Caco-2 (cell line): ENCODE results near the gene NAGS. TPM values are rescaled to one million over a fixed set of nuclear protein-coding genes. Genes with fewer than 3 reads are reported as not detected.

ENCODE experiments used
- BruUV-seq: library from RNA; stranded (reverse); fragments of 400-500 nt; replicated peaks from 2 replicates; lab custom pipeline; 2021; lab: Mats Ljungman, UMichigan
- CTCF ChIA-PET: fragments of 300-600 bp; sonication (Branson Sonifier 250); formaldehyde crosslinking; loops from one replicate; lab custom pipeline; 2022; ENCODE audit warnings: antibody characterized with exemption; lab: Charles Lee
- POLR2A ChIA-PET: fragments of 300-600 bp; sonication (Branson Sonifier 250); formaldehyde crosslinking; loops from one replicate; lab custom pipeline; 2022; ENCODE audit warnings: antibody characterized with exemption; lab: Charles Lee
- DNase-seq, 2 experiments: peaks; one replicate each; pipeline versions ENCODE4 v3.0.0 to v3.0.0-alpha.2; 2020 to 2022
- H3K27me3 ChIP-seq: replicated peaks from 2 replicates; pipeline ENCODE4 v1.6.0; 2011; ENCODE audit warnings: low read length; ENCODE audit not compliant: control insufficient read depth, insufficient read depth
- H3K36me3 ChIP-seq: 2 replicates; pipeline ENCODE4 v1.5.1; 2011; ENCODE audit warnings: low read length; ENCODE audit not compliant: control insufficient read depth, insufficient read depth
- H3K4me1 ChIP-seq: fragments of 250-450 bp; sonication (Bioruptor Pico); 2 replicates; pipeline ENCODE4 v1.5.1; 2020; ENCODE audit warnings: mild to moderate bottlenecking
- H3K4me3 ChIP-seq: 2 replicates; pipeline ENCODE4 v1.5.1; 2011; ENCODE audit warnings: low read depth, mild to moderate bottlenecking, control low read depth, low read length
- H3K9me3 ChIP-seq: fragments of 250-450 bp; sonication (Bioruptor Pico); 2 replicates; pipeline ENCODE4 v1.5.1; 2020; ENCODE audit warnings: mild to moderate bottlenecking, moderate library complexity
- H3K27ac Mint-ChIP-seq: one replicate; pipeline ENCODE4 v1.8.0; 2022; ENCODE audit warnings: mixed read lengths; ENCODE audit not compliant: unreplicated experiment
- H3K27me3 Mint-ChIP-seq: one replicate; pipeline ENCODE4 v1.8.0; 2022; ENCODE audit warnings: mixed read lengths; ENCODE audit not compliant: insufficient read depth, unreplicated experiment
- H3K36me3 Mint-ChIP-seq: one replicate; pipeline ENCODE4 v1.8.0; 2022; ENCODE audit warnings: mild to moderate bottlenecking, mixed read lengths; ENCODE audit not compliant: insufficient read depth, unreplicated experiment
- H3K4me1 Mint-ChIP-seq: one replicate; pipeline ENCODE4 v1.8.0; 2022; ENCODE audit warnings: low read depth, mixed read lengths; ENCODE audit not compliant: unreplicated experiment
- H3K4me3 Mint-ChIP-seq: one replicate; pipeline ENCODE4 v1.8.0; 2022; ENCODE audit warnings: mild to moderate bottlenecking, moderate library complexity, mixed read lengths; ENCODE audit not compliant: unreplicated experiment
- H3K9me3 Mint-ChIP-seq: one replicate; pipeline ENCODE4 v1.8.0; 2022; ENCODE audit warnings: mixed read lengths; ENCODE audit not compliant: unreplicated experiment
- intact Hi-C: fragments of 100-400 bp; cut with micrococcal nuclease; formaldehyde crosslinking; loops from one replicate; pipeline ENCODE4 v1.10.0; 2022; ENCODE audit not compliant: unreplicated experiment
- total RNA-seq: library from RNA; stranded (reverse); gene quantifications from 2 replicates; pipeline ENCODE4 v1.2.3, GENCODE V29; 2022
- TF ChIP-seq, protein P1 (sequence below), 2 experiments: fragments of 200-600 bp in 1 of 2; IDR thresholded peaks; 1 replicate in 1 of 2; 2 replicates in 1 of 2; pipeline versions ENCODE4 v1.5.1 to v1.8.0; 2011 to 2022; ENCODE audit warnings: antibody characterized with exemption in 1 of 2, control low read depth in 1 of 2, inconsistent platforms in 1 of 2, low read depth in 1 of 2, low read length in 1 of 2, mild to moderate bottlenecking in 1 of 2, moderate library complexity in 1 of 2; ENCODE audit not compliant: insufficient read depth in 1 of 2, severe bottlenecking in 1 of 2, unreplicated experiment in 1 of 2

NAGS gene
- total RNA-seq, 1 experiment from 2014 or later: 0.50 TPM

DNA sequence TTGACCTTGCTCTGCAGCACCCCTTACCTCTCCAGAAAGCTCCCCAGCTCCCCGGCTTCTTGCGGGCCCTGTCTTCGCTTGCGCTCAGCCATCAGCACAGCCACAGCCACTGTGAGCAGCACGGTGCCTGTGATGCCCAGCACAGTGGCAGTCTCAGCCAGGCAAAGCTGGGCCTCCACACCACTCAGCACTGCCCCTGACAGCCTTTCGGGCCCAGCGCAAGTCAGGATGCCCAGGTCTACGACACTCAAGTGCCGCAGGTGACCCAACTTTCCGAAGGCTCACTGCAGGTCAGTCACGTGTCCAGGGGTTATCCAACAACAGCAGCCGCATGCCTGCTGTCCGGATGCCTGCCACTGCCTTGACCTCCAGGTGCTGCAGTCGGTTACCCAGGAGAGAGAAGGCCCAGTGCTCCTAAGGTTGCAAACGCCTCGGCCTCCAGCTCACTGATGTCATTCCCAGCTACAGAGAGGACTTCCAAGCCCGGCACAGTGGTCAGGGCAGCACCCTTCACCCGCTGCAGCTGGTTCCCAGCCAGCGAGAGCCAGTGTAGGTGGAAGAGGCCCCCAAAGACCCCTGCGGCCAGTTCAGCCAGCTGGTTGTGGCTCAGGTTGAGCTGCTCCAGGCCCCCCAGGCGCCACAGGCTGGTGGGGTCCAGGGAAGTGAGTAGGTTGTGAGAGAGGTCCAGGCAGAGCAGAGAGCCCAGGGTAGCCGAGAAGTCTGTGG is 19.3 kb downstream of the NAGS start:
- Histone ChIP-seq H3K27me3 (no peaks in the 10 kb centered on the region), H3K4me1 (no peaks in the 10 kb centered on the region), H3K9me3 (no peaks in the 10 kb centered on the region), H3K4me3 (no peak overlapping the region), H3K36me3 (0 out of 2 replicates have a peak, but pooled peaks cover 2% of the 10 kb centered on the region)
- Mint-ChIP-seq H3K4me1 (no peaks in the 10 kb centered on the region), H3K27ac (no peak overlapping the region), H3K4me3 (no peak overlapping the region), H3K9me3 (no peaks in the 10 kb centered on the region), H3K36me3 (peaks cover 4% of the 10 kb centered on the region), H3K27me3 (no peaks in the 10 kb centered on the region)
- intact Hi-C loops: no loop called here
- TF ChIP-seq, protein P1, sequence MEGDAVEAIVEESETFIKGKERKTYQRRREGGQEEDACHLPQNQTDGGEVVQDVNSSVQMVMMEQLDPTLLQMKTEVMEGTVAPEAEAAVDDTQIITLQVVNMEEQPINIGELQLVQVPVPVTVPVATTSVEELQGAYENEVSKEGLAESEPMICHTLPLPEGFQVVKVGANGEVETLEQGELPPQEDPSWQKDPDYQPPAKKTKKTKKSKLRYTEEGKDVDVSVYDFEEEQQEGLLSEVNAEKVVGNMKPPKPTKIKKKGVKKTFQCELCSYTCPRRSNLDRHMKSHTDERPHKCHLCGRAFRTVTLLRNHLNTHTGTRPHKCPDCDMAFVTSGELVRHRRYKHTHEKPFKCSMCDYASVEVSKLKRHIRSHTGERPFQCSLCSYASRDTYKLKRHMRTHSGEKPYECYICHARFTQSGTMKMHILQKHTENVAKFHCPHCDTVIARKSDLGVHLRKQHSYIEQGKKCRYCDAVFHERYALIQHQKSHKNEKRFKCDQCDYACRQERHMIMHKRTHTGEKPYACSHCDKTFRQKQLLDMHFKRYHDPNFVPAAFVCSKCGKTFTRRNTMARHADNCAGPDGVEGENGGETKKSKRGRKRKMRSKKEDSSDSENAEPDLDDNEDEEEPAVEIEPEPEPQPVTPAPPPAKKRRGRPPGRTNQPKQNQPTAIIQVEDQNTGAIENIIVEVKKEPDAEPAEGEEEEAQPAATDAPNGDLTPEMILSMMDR (IDR thresholded peaks at IDR 0.05; ENCODE audit: insufficient read depth in 1 of 2, low read depth in 1 of 2, low read length in 1 of 2, severe bottlenecking in 1 of 2, unreplicated experiment in 1 of 2): no peak
- no TSS peak for BruUV-seq
- ChIA-PET POLR2A (no interaction called here), CTCF (no interaction called here)
- no peak for DNase-seq

DNA sequence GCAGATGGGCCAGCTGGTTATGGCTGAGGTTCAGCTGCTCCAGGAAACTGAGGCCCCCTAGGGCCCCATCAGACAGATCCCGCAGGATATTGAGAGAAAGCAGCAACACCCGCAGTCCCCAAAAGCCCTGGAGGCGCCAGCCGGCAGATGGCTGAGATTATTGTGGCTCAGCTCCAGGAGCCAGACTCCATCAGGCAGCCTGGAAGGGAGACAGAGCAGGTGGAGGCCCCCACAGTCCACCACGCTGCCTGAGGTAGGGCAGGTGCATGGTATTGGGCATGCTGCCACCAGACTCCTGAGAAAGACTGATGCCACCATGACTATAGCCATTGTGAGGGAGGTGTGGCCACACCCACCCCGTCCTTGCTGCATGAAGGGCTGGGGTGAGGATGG is 19.8 kb downstream of the NAGS start:
- H3K9me3 ChIP-seq: no peaks in the 10 kb centered on the region
- H3K27me3 ChIP-seq: no peaks in the 10 kb centered on the region
- TF ChIP-seq, protein P1 (IDR thresholded peaks at IDR 0.05; ENCODE audit: insufficient read depth in 1 of 2, low read depth in 1 of 2, low read length in 1 of 2, severe bottlenecking in 1 of 2, unreplicated experiment in 1 of 2): no peak
- Mint-ChIP-seq H3K9me3 (no peaks in the 10 kb centered on the region), H3K36me3 (peaks cover 9% of the 10 kb centered on the region), H3K4me1 (no peaks in the 10 kb centered on the region), H3K27ac (no peak overlapping the region), H3K27me3 (no peaks in the 10 kb centered on the region), H3K4me3 (no peak overlapping the region)
- ChIA-PET CTCF (no interaction called here), POLR2A (no interaction called here)
- H3K36me3 ChIP-seq: 0 out of 2 replicates have a peak, but pooled peaks cover 2% of the 10 kb centered on the region
- no peak overlapping the region for H3K4me3 ChIP-seq
- BruUV-seq: no TSS peak
- DNase-seq: no peak
- intact Hi-C loops: no loop called here
- no peaks in the 10 kb centered on the region for H3K4me1 ChIP-seq

DNA sequence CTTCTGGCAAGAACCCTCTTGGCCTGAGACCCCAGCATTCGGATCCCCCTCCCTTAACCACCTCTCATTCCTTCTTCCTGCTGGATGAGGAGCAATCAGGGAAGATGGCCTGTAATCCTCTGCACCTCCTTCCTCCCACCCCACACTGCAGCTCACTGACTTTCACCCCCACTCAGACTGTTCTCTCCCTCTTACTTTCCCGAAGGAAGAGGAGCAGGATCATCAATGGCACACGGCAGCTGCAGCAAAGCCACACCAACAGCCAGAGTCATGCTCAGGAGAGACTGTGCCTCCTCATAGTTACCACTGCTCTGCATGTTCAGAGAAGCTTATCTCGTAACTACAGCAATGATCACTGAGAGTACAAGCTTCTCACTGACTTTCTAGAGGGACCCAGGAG is 20.4 kb downstream of the NAGS start:
- ChIA-PET POLR2A (no interaction called here), CTCF (no interaction called here)
- Histone ChIP-seq H3K36me3 (0 out of 2 replicates have a peak, but pooled peaks cover 2% of the 10 kb centered on the region), H3K4me1 (no peaks in the 10 kb centered on the region), H3K4me3 (no peak overlapping the region), H3K27me3 (no peaks in the 10 kb centered on the region), H3K9me3 (no peaks in the 10 kb centered on the region)
- H3K27ac Mint-ChIP-seq: no peak overlapping the region
- H3K9me3 Mint-ChIP-seq: no peaks in the 10 kb centered on the region
- intact Hi-C loops: no loop called here
- TF ChIP-seq, protein P1 (IDR thresholded peaks at IDR 0.05; ENCODE audit: insufficient read depth in 1 of 2, low read depth in 1 of 2, low read length in 1 of 2, severe bottlenecking in 1 of 2, unreplicated experiment in 1 of 2): no peak
- DNase-seq: no peak
- no peak overlapping the region for H3K4me3 Mint-ChIP-seq
- BruUV-seq: no TSS peak
- no peaks in the 10 kb centered on the region for H3K4me1 Mint-ChIP-seq
- H3K27me3 Mint-ChIP-seq: no peaks in the 10 kb centered on the region
- peaks cover 15% of the 10 kb centered on the region for H3K36me3 Mint-ChIP-seq
